ENCODE results near the gene MSH5. TPM values are rescaled to one million over a fixed set of nuclear protein-coding genes. Genes with fewer than 3 reads are reported as not detected.
A peak's percentile ranks its signal among the peaks of the same experiment; 100 is the strongest.

MSH5 gene
- total and polyA plus RNA-seq, 9 of the 15 experiments (the other 6 are each of a cell fraction or from before 2014, with no cell fraction given), result 12.5 to 104 (median 46.6) TPM

DNA sequence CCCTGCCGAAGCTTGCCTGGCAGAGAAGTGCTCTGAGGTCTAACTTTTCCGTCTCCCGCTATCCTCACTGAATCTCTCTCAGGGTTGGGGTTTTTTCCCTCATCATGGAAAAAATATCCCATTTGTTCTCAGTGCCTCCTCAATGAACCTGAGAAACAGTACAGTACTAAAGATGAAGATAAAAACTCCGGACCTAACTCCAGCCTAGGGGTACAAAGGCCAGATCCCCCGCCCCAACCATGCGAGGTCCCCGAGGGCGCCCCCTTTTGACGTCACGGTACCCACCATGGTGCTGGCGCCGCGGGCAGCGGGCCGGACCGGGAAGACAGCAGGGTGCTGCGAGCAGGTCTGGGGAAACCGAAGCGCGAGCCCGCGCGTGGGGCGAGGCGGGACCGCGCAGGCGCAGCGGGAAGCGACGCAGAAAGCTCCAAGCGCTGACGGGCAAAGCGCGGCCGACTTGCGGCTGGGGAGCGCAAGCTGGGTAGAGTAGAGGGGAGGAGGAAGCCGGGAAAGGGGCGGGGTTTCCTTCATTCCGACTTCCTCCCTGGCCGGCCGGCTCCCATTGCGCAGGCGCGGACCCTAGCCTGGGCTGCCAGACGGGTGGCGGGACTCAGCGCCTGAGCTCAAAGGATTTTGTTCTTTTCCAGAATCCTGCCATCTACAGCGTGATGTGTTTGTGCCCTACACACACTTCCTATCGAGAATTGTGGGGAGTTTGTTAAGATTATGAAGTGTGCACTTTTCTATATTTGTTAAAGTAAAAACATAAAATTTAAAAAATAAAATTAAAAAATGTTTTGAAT, 66.9 kb downstream of the MSH5 start, which contains the start of gene LSM2 (continued):
- TF ChIP-seq ZNF384 (IDR thresholded peaks at IDR 0.05; ENCODE audit: low read depth, low read length) (no peak; the same call in 1 of the 2 replicates), BCLAF1 (IDR thresholded peaks at IDR 0.05; ENCODE audit: borderline replicate concordance in 1 of 2, control insufficient read depth in 1 of 2, low read depth in 2 of 2, low read length in 1 of 2) (no peak), ZNF830 (CRISPR knock-in tag; IDR thresholded peaks at IDR 0.05) (no peak), FOXJ3 (CRISPR knock-in tag; IDR thresholded peaks at IDR 0.05) (no peak), NCOA2 (IDR thresholded peaks at IDR 0.05; ENCODE audit: partially characterized antibody in 2 of 2) (no peak), GTF2A2 (tag; IDR thresholded peaks at IDR 0.05) (no peak), HMG20B (CRISPR knock-in tag; IDR thresholded peaks at IDR 0.05) (no peak), SMAD3 (CRISPR knock-in tag; conservative IDR thresholded peaks at IDR 0.05) (peak; percentile 68), ZNF780A (CRISPR knock-in tag; IDR thresholded peaks at IDR 0.05) (no peak), SLC30A9 (CRISPR knock-in tag; IDR thresholded peaks at IDR 0.05) (no peak), LEF1 (IDR thresholded peaks at IDR 0.05) (peak; percentile 66; the same call in 1 of the 2 replicates), MBD2 (IDR thresholded peaks at IDR 0.05; ENCODE audit: borderline replicate concordance, low read depth) (peak; percentile 27; the same call in 1 of the 2 replicates), TSC22D4 (tag; IDR thresholded peaks at IDR 0.05) (no peak), ZFP36 (IDR thresholded peaks at IDR 0.05; ENCODE audit: low read depth, low read length, partially characterized antibody) (no peak), MCM7 (IDR thresholded peaks at IDR 0.05) (no peak), SRSF3 (IDR thresholded peaks at IDR 0.05; ENCODE audit: insufficient read depth, low read length) (no peak), ADNP (tag; IDR thresholded peaks at IDR 0.05) (no peak)
- TF ChIP-seq, protein P1, sequence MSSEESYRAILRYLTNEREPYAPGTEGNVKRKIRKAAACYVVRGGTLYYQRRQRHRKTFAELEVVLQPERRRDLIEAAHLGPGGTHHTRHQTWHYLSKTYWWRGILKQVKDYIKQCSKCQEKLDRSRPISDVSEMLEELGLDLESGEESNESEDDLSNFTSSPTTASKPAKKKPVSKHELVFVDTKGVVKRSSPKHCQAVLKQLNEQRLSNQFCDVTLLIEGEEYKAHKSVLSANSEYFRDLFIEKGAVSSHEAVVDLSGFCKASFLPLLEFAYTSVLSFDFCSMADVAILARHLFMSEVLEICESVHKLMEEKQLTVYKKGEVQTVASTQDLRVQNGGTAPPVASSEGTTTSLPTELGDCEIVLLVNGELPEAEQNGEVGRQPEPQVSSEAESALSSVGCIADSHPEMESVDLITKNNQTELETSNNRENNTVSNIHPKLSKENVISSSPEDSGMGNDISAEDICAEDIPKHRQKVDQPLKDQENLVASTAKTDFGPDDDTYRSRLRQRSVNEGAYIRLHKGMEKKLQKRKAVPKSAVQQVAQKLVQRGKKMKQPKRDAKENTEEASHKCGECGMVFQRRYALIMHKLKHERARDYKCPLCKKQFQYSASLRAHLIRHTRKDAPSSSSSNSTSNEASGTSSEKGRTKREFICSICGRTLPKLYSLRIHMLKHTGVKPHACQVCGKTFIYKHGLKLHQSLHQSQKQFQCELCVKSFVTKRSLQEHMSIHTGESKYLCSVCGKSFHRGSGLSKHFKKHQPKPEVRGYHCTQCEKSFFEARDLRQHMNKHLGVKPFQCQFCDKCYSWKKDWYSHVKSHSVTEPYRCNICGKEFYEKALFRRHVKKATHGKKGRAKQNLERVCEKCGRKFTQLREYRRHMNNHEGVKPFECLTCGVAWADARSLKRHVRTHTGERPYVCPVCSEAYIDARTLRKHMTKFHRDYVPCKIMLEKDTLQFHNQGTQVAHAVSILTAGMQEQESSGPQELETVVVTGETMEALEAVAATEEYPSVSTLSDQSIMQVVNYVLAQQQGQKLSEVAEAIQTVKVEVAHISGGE (CRISPR knock-in tag; IDR thresholded peaks at IDR 0.05), result peak in 1 of 3 experiments; percentile 89; a peak in 2 of 6 replicates
- TF ChIP-seq, protein P2, sequence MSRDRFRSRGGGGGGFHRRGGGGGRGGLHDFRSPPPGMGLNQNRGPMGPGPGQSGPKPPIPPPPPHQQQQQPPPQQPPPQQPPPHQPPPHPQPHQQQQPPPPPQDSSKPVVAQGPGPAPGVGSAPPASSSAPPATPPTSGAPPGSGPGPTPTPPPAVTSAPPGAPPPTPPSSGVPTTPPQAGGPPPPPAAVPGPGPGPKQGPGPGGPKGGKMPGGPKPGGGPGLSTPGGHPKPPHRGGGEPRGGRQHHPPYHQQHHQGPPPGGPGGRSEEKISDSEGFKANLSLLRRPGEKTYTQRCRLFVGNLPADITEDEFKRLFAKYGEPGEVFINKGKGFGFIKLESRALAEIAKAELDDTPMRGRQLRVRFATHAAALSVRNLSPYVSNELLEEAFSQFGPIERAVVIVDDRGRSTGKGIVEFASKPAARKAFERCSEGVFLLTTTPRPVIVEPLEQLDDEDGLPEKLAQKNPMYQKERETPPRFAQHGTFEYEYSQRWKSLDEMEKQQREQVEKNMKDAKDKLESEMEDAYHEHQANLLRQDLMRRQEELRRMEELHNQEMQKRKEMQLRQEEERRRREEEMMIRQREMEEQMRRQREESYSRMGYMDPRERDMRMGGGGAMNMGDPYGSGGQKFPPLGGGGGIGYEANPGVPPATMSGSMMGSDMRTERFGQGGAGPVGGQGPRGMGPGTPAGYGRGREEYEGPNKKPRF (IDR thresholded peaks at IDR 0.05; ENCODE audit: low read depth, low read length), result no peak
